Superior temporal gyrus (tissue), 1 donor: ENCODE data around the gene IL4I1.

ENCODE experiments used
- DNase-seq: peaks from one replicate; pipeline ENCODE4 v3.0.0-alpha.2; 2016; ENCODE audit errors: extremely low spot score

The IL4I1 gene

GRCh38 chr19:49879243-49879963 is 17.3 kb downstream of the IL4I1 start:
- no peak for DNase-seq

- no peak for DNase-seq
Measured at GRCh38 chr19:49878744-49879070, 18.0 kb downstream of the IL4I1 start.

- DNase-seq: peak; percentile 87
Measured at GRCh38 chr19:49877879-49878743, 18.6 kb downstream of the IL4I1 start.

GRCh38 chr19:49877020-49877878 is 19.4 kb downstream of the IL4I1 start, which contains the start of the genes AKT1S1 and TBC1D17:
Gene AKT1S1, minus strand, starts transcription at chr19:49877355. Its CDS starts 4,060 bp downstream, at chr19:49873295.
Gene TBC1D17, plus strand, starts transcription at chr19:49877702. Its CDS starts 22 bp downstream, at chr19:49877724.
- DNase-seq: peak; percentile 100

GRCh38 chr19:49876422-49877019 is 20.2 kb downstream of the IL4I1 start:
- peak; percentile 99 for DNase-seq

- peak; percentile 73 for DNase-seq
Measured at GRCh38 chr19:49875857-49876421, 20.7 kb downstream of the IL4I1 start.

GRCh38 chr19:49875177-49875576 is 21.5 kb downstream of the IL4I1 start:
- no peak for DNase-seq

GRCh38 chr19:49874503-49875157 is 22.1 kb downstream of the IL4I1 start:
- no peak for DNase-seq

GRCh38 chr19:49873834-49874233 is 22.9 kb downstream of the IL4I1 start:
- DNase-seq: no peak

- no peak for DNase-seq
Measured at GRCh38 chr19:49873129-49873521, 23.6 kb downstream of the IL4I1 start.

- no peak for DNase-seq
Measured at GRCh38 chr19:49872245-49873128, 24.2 kb downstream of the IL4I1 start.

- DNase-seq: no peak
Measured at GRCh38 chr19:49871349-49871985, 25.2 kb downstream of the IL4I1 start.

- DNase-seq: no peak
Measured at GRCh38 chr19:49870309-49870901, 26.3 kb downstream of the IL4I1 start.

GRCh38 chr19:49869484-49870308 is 27.0 kb downstream of the IL4I1 start:
- peak; percentile 100 for DNase-seq

- no peak for DNase-seq
Measured at GRCh38 chr19:49869009-49869483, 27.6 kb downstream of the IL4I1 start.

- DNase-seq: peak; percentile 92
Measured at GRCh38 chr19:49866933-49867782, 29.5 kb downstream of the IL4I1 start, which contains the start of gene PNKP. Gene PNKP, minus strand, starts transcription at chr19:49867576. Its CDS starts 372 bp downstream, at chr19:49867204.

GRCh38 chr19:49864890-49865289 is 31.8 kb downstream of the IL4I1 start:
- no peak for DNase-seq
